ENCODE results near the gene COMP.

The COMP gene

DNA sequence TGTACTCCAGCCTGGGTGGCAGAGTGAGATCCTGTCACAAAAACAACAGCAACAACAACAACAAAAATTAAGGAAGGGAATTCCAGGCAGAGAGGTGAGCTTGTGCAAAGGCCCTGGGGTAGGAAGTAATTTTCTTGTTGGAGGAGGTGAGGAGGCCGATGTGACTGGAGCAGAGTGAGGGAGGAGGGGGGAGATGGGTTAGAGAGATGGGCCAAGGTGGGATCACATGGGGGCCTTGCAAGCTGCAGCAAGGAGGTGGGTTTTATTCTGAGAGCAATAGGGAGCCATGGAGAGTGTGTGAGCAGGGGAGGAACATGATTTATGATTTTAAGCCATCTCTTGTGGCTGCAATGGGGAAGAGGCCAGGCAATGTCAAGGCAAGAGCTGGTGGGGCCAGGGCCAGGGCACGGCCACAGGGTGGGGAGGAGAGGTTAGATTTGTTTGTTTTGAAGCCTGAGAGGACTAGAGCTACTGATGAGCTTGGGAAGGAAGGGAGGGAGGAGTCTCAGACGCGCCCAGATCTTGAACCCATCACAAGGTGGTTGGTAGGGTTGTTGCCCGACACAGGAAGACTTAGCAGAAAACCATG, 12.5 kb upstream of the COMP start:
- no peak for DNase-seq

DNA sequence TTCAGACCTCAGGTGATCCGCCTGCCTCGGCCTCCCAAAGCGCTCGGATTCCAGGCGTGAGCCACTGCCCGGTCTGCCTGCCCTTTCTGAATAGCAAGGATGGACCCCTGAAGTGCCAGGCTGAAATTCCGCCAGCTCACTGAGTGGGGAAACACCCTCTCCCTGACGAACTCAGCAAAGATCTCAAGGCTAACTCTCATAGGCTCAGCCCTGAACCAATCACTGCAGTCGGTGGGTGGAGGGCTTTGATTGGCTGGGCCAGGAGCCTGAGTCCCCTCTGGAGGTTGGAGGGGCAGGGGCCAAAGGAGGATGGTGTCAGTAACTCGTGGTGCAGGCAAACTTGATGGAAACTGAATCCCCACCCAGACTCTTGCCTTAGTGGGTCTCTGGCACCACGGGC, 11.2 kb upstream of the COMP start:
- DNase-seq, result no peak

DNA sequence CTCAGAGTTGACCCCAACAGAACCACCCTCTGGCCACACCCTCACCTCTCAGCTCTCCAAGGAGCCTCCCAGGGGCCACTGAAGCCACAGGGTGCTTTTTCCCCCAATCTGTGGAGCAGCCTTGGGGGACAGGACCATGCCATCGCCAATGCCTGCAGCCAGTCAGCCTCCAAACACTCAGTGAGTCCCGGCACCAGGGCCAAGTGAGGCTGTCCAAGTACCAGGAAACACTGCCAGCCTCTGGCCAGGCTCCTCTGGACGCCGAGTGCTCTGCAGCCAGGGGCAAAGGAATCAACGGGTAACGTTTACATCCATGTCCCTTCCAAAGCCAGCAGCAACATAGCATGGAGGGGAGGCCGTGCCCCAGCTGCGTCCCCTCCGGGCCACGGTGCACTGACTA, 9.5 kb upstream of the COMP start:
- no peak for DNase-seq

DNA sequence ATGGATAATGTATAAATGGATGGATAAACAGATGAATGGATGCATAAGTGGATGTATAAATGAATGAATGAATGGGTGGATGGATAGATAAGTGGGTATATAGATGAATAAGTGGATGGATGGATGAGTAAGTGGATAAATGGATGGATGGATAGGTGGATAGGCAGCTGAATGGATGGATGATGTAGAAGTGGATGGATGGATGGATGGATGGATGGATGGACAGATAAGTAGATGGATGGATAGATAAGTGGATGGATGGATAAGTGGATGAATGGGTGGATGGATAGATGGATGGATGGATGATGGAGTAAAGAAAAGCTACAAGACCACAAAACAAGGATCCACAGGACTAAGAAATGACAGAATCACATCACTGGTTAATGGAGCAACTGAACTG, 9.0 kb upstream of the COMP start:
- no peak for DNase-seq

DNA sequence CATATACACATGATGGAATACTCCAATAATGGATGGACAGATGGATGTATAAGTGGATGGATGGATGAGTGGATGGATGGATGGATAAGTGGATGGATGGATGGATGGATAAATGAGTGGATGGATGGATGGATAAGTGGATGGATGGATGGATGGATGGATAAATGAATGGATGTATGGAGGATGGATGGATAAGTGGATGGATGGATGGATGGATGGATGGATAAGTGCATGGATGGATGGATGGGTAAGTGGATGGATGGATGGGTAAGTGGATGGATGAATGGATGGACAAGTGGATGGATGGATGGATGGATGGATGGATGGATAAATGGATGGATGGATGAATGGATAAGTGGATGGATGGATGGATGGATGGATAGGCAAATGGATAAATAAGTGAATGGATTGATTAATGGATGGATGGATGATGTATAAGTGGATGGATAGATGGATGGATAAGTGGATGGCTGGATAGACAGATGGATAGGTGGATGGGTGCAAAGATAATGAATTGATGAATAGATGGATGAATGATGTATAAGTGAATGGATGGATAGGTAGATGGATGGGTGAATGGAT, 8.4 kb upstream of the COMP start:
- DNase-seq, result no peak

DNA sequence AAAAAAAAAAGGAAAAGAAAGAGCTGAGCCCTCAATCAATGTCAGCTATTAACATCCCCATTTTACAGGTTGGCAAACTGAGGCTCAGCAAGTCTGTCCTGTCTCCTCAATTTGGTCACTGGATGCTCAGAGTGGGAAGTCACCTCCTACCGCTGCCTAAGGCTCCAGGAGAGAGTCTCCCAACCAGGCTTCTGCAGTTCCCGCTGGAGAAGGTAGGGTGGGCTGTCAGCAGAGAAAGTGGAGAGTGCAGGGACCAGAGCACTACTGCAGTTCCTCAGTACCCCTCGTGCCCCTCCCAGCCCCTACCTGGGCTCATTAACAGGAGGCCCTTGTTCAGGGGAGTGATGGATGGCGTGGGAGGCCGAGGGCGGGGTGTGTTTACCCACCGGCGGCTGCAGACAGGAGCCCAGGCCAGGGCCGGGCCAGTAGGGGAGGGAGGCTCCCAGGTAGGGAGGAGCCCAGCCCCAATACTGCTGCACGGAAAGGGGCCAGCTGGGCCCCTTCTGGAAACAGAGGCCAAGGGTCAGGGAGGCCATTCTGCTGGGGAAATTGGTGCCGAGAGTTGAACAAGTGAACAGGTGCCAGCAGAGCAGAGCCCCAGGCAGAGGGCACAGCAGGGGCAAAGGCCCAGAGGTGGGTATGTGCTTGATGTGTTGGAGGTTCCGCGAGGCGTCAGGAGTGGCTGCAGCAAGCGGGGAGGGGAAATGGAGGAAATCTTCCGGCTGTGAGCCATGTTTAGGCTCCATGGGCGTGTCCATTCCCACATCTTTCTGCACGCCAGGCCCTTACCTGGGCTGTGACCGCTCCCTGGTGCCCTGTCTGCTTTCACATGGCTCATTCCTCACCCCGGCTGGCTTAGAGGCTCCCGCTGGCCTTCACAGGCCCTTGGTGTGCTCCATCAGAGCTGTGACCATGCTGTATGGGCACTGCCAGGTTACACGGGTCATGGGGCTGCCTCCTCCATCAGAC, 7.6 kb upstream of the COMP start:
- no peak for DNase-seq

DNA sequence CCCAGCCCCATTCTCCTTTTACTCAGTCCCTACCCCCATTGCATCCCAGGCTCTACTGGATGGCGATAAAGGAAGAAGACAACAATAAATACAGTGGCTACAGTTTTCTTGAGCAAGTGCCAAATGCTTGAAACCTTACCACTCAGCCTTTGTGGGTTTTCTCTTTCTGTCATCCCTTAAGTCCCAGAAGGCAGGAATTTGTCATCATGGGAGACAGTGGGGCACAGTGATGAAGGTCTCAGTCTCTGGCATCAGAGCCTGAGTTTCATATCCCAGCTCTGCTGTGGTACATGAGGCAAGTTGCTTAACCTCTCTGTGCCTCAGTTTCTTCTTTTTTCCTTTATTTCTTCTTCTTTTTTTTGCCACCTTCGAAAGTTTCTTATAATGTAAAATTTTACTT, 5.1 kb upstream of the COMP start:
- no peak for DNase-seq

DNA sequence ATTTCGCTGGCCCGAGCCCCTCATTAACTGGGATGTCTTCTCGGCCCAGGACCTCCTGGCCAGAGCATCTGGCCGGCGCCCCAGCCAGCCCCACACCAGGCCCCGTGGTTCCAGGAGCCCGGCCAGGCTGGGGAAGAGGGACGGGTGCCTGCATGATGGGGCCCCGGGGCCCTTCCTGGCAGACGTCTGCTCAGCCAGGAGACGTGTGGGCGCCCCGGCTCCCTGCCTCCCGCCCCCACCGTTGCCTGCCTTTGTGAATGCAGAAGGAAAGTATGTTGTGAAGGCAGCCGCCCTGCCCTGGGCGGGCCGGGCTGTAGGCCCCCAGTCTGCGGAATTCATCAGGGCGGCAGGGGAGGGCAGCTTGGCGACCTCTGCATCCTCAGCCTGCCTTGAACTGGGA, 4.4 kb upstream of the COMP start:
- peak; percentile 13 for DNase-seq

DNA sequence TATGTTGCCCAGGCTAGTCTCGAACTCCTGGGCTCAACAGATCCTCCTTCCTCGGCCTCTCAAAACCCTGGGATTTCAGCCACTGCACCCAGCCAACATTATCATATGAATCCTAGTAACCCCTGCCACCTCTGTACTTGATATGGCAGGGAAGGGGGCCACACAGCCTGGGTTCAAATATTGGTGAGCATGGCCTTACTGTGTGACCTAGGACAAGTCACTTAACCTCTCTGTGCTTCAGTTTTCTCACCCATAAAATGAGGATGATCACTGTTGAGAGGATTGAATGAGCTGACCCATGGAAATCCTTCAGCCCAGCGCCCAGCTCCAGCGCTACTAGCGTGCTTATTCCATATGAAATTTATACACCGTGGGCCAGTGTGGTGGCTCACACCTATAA, 3.6 kb upstream of the COMP start:
- no peak for DNase-seq

DNA sequence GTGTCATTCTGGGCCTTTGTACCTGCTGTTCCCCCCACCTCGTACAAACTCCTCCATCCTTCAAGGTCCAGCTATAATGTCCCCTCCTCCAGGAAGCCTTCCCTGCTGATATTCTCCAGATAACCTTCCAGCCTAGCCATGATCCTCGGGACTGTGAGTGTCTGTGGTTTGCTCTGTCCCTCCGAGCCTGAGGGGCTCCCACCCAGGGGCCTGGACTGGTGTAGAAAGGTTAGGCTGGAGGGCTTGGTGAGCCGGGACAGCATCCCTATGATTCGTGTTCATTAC, 2.9 kb upstream of the COMP start:
- no peak for DNase-seq

DNA sequence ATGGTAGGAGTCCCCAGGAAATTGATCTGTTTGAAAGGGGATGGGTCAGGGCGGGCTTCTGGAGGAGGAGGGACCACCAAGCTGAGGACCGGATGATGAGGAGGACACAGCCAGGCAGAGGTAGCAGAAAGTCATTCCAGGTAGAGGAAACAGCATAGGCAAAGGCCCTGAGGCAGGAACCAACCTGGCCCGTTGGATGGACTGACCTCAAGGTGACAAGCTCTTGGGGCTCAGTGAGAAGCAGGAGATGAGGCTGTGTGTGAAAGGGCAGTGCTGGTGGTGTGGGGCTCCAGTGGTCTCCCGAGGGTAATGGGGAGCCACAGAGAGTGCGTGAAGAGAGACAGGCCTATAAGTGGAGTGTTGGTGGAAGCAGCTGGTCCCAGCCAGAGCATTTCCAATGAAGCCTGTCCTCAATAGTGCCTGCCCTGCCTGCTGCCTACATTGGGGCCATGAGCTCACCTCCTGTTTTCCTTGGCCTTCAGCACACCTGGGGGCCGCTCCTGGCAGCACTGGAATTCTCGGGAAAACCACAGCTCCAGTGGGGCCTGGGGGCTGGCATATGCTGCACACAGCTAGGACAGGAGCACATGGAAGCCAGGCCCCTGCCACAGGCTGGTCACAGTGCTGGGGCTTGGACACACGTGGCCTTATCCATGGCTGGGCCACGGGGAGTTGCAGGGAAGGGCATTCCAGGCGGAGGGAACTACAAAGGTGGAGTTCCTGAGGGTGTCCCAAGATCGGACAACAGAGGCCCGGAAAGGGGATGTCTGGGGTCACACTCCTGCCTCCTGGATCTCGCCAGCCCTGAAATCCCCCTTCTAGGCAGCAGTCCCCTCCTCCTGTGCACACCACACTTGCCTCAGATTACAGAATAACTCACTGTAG, 2.3 kb upstream of the COMP start:
- no peak for DNase-seq

DNA sequence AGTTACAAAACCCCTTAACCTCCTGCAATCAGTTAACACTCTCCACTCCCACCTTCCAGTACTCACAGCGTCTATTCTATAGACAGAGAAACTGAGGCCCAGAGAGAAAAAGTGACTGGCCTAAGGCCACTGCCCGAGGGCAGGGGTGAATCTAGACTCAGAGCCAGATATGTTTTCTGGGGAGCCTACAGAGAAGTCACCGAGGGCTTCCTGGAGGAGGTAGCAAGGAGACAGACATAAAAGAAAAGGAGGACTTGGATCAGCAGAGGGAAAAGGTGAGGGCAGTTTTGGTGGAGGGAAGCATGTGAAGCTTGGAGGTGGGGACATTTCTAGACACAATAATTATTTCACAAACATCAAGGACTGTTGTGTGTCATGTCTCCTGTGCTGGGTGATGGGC, 1.6 kb upstream of the COMP start:
- DNase-seq, result no peak

DNA sequence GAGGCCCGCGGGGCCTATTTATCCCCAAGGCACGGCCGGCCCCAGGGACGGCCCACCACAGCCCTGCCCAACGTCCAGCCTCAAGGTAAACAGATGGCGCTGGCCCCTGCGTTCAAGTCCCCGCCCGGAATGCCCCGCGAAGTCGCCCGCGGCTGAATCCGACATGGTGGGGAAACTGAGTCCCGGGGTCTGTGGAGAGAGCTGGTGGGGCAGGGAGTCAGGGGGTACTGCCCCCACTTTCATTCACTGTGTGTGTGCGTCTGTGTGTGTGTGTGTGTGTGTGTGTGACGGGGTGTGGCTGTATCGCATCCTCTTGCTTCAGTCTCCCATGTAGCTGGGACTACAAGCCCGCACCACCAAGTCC, 192 bp upstream of the COMP start:
- no peak for DNase-seq

DNA sequence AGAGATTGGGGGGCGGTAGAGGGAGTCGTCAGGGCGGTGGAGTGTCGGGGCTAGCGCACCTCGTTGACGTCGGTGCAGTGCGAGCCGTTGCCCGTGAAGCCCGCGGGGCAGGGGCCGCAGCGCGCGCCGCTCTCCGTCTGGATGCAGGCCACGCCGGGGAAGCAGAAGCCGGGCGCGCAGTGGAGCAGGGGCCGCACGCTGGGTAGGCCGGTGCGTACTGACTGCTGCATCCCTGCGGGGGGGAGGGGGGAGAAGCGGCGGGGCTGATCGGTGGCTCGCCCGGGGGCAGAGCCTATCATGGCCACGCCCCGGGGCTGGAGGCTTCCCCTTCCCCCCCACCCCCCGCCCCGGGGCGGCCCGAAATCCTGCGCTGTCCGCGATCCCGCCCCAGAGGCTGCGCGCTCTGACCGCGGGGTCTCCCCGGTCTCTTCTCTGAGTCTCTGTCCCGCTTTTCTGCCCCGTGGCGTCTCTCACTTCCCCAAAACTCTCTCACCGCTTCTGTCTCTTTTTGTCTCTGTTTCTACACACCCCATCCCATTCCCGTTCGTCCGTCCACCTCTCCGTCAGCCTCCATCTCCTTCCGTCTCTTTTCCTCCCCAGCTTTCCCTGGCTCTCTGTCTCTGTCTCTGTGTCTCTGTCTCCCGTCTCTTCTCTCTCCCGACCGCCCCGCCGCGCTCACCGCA, 1.1 kb downstream of the COMP start:
- peak; percentile 24 for DNase-seq

DNA sequence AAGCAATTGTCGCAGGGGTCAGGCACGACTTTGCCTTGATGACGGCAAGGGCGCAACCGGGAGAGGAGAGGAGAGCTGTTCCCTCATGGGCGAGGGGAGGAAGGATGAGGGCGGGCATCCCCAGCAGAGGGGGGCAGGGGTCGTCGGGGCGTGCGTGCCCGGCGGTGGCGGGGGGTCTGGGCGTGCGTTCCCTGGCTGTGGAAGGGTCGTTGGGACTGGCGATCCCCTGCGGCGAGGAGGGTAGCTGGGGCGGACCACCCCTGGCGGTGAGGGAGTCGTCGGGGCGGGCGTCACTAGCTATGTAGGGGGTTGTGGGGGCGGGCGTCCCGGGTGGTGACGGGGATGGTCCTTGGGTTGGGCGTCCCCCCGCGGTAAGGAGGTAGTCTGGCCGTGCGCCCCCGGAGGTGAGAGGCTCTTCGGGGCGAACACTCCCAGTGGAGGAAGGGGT, 1.7 kb downstream of the COMP start:
- DNase-seq, result no peak

DNA sequence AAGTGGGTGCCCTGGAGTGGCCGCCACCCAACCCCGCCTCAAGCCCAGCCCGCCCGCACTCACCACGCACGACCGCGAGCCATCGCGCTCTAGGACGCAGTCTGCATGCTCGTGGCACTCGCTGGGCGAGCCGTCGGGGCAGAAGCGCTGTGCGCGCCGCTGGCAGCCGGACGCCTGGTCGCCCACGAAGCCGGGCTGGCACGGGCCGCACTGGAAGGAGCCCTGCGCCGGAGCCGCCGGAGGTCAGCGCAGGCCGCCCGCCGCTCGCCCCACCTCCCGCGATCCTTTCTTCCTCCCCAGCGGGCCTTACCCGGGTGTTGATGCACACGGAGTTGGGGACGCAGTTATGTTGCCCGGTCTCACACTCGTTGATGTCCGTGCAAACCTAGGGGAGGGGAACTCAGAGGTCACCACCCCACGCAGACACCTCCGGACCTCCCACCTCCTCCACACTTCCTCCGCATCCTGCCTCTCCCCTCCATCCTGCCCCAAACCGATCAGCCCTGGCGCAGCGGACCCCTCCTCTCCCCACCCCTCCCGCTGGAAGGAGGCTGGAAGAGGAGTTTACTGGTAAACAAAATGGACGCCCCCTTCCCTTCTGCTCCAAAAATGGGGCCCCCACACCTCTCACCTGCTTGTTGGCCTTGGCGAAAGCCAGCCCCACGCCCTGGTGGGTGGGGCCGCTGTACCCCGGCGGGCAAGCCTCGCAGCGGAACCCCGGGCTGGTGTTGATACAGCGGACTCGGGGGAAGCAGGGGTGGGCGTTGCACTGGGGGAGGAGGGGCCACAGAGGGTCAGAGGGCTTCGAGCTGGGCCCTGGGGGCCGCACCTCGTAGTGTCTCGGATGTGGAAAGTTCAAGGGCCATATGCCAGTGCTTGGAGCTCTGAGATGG, 2.3 kb downstream of the COMP start:
- DNase-seq, result no peak

DNA sequence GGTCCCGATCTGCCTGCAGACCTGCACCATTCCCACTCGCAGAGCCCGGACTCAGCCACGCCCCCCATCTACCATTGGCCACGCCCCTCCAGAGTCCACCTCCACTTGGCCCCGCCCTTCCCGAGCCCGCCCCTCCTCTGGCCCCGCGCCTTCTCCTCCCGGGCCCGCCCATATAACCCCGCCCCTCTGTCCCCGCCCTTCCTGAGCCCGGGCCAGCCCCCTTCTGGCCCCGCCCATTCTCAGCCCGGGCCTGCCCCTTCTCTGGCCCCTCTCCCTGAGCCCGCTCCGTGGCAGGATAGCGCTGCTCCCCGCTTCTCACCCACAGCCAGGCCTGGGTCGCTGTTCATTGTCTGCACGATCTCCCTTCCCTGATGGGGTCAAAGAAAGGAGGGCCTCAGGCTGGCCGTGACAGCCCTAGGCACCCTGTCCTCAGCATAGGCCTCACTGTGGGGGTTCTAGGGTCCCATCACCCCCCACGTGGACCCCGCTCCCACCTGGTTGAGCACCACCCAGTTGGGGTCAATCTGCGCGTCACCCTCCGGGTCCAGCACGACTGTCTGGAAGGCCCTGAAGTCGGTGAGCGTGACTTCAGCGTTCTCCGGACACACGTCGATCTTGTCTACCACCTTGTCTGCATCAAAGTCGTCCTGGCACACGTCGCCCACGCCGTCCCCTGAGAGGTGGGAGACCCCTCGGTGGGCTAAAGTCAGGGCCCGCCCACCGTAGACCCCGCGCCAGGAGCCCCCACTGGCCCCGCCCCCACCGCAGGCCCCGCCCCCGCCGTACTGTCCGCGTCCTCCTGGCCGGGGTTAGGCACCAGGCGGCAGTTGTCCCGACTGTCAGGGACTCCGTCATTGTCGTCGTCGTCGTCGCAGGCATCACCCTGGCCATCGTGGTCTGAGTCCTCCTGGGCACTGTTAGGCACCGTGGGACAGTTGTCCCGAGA, 5.7 kb downstream of the COMP start:
- DNase-seq, result peak; percentile 76

DNA sequence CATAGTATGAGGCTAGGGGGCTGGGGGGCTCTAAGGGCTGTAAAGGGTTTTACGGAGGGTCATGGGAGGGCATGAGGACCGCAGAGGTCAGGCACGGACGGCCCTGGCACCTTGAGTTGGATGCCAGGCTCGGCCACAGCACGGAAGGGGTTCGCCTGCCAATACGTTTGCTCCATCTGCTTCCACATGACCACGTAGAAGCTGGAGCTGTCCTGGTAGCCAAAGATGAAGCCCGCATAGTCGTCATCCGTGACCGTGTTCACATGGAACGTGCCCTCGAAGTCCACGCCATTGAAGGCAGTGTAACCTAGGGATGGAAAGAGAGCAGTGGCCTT, 6.4 kb downstream of the COMP start:
- DNase-seq, result no peak

DNA sequence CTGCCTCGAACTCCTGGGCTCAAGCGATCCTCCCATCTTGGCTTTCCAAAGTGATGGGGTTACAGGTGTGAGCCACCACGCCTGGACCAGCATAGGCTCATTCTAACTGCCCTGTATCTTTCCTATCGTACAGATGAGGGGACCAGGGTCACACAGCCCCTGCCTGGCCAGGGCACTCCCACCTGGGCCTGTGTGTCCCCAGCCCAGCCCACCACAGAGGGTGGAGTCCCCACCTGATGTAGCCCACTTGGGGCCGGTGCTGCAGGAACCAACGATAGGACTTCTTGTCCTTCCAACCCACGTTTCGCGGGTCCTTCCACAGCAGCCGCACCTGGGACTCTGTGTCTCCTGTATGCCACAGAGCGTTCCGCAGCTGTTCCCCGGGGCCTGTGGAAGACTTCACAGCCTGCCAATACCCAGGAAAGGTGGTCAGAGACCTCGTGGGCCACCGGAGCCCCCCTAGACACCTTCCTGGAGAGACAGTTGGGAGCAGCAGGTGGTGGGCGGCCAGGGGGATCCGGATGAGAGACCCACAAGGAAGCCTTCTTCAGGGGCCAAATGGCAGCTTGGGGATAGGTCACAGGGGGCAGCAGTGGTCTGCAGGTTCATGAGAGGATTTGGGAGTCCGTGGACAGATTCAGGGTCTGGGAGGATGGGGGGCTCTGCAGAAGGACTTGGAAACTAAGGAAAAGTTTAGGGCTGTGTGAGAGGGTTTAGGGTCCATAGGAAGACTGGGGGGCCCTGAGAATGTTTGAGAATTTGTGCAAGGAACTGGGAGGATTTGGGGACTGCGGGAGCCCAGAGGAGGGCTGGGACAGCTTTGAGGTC, 6.9 kb downstream of the COMP start:
- no peak for DNase-seq
